ENCODE results near the gene KRT9. TPM values are rescaled to one million over a fixed set of nuclear protein-coding genes. Genes with fewer than 3 reads are reported as not detected.

KRT9 gene
- total and polyA plus RNA-seq, 2 of the 13 experiments (the other 11 are each of a cell fraction or from before 2014, with no cell fraction given), result not detected

- Histone ChIP-seq H3K27ac (ENCODE audit: extremely low read length, insufficient read depth, low read length) (no peak overlapping the region), H3K27me3 (ENCODE audit: control insufficient read depth in 1 of 2, insufficient read depth in 2 of 2, low read length in 2 of 2) (peaks cover 4 to 34% of the 10 kb centered on the region in 2 experiments; a peak in 4 of 5 replicates), H3K79me2 (ENCODE audit: insufficient read depth, low read length) (no peaks in the 10 kb centered on the region), H3K9ac (ENCODE audit: insufficient read depth, low read depth, low read length) (no peak overlapping the region), H4K20me1 (ENCODE audit: insufficient read depth, low read length) (no peaks in the 10 kb centered on the region), H3K9me3 (ENCODE audit: low read length) (no peaks in the 10 kb centered on the region), H3K36me3 (replicated peaks in 1 of 2; ENCODE audit: control insufficient read depth in 1 of 2, insufficient read depth in 2 of 2, low read length in 2 of 2) (no peaks in the 10 kb centered on the region), H2AFZ (ENCODE audit: low read length) (no peak overlapping the region), H3K4me2 (ENCODE audit: low read depth, low read length) (no peak overlapping the region), H3K4me1 (ENCODE audit: insufficient read depth, low read length) (no peaks in the 10 kb centered on the region), H3K4me3 (replicated peaks in 1 of 3; ENCODE audit: insufficient read depth in 1 of 3, low read depth in 2 of 3, low read length in 3 of 3) (no peak overlapping the region)
- intact Hi-C loops (cut with micrococcal nuclease; ENCODE audit: unreplicated experiment) (no loop called here), in situ Hi-C loops (cut with HindIII; ENCODE audit: extremely low pct_ligation_motif_present, low pct_unique_long_range_greater_than_20kb) (no loop called here)
- BruUV-seq (replicated peaks), result no TSS peak
- ChIA-PET POLR2A (no interaction called here), CTCF (ENCODE audit: low intra/inter-chr PET ratio, low total read pairs) (no interaction called here)
- ATAC-seq, result no peak
- FAIRE-seq, result no peak
- WGBS (ENCODE audit: low lambda C conversion rate), result 21% methylated on average over 9 of the region's 9 CpGs
- no peak for DNase-seq (ENCODE audit: low spot score)
- no peak for TF ChIP-seq MAZ (IDR thresholded peaks at IDR 0.05; ENCODE audit: borderline replicate concordance, low read depth, low read length)
- TF ChIP-seq MAZ (CRISPR knock-in tag; IDR thresholded peaks at IDR 0.05; ENCODE audit: low read depth), result no peak
- TF ChIP-seq THAP7 (CRISPR knock-in tag; IDR thresholded peaks at IDR 0.05), result no peak
- no peak for TF ChIP-seq NFAT5 (CRISPR knock-in tag; IDR thresholded peaks at IDR 0.05)
- TF ChIP-seq ZNF501 (CRISPR knock-in tag; IDR thresholded peaks at IDR 0.05), result no peak
- TF ChIP-seq BHLHE40 (IDR thresholded peaks at IDR 0.05; ENCODE audit: low read length), result no peak
- TF ChIP-seq ZMYM2 (CRISPR knock-in tag; IDR thresholded peaks at IDR 0.05), result no peak
- TF ChIP-seq ZFP36 (IDR thresholded peaks at IDR 0.05; ENCODE audit: borderline replicate concordance, low read depth, low read length, partially characterized antibody), result no peak
- TF ChIP-seq GABPA (IDR thresholded peaks at IDR 0.05; ENCODE audit: low read depth, low read length), result no peak
- TF ChIP-seq GABPA (CRISPR knock-in tag; IDR thresholded peaks at IDR 0.05; ENCODE audit: low read depth), result no peak
- TF ChIP-seq HNRNPLL (IDR thresholded peaks at IDR 0.05; ENCODE audit: low read depth, low read length, poor library complexity, severe bottlenecking), result no peak
- TF ChIP-seq NFE2 (CRISPR knock-in tag; IDR thresholded peaks at IDR 0.05), result no peak
- no peak for TF ChIP-seq IRF9 (CRISPR knock-in tag; IDR thresholded peaks at IDR 0.05; ENCODE audit: borderline replicate concordance)
- TF ChIP-seq PHF5A (CRISPR knock-in tag; IDR thresholded peaks at IDR 0.05; ENCODE audit: low read depth, unreplicated experiment), result no peak
- no peak for TF ChIP-seq NR0B2 (CRISPR knock-in tag; IDR thresholded peaks at IDR 0.05)
Measured at GRCh38 chr17:41556931-41557330, 14.9 kb downstream of the KRT9 start.

All from HepG2 (cell line).